Loucy (cell line): ENCODE measurements around the gene DLG2.
"Not testable (repeated sequence)": the region's sequence is repeated elsewhere in the genome, so short reads cannot be mapped to it uniquely, and the experiment has no call there.

Experiments
- H2AFZ ChIP-seq: fragments of 200-600 bp; sonication (generic); 2 replicates; pipeline ENCODE4 v1.6.0; 2016; ENCODE audit warnings: antibody characterized with exemption, mild to moderate bottlenecking, low read length, moderate library complexity
- H3F3A ChIP-seq: fragments of 200-600 bp; 2 replicates; pipeline ENCODE4 v1.6.0; 2016; ENCODE audit warnings: antibody characterized with exemption, low read depth, mild to moderate bottlenecking
- H3K27me3 ChIP-seq: fragments of 200-600 bp; sonication (generic); 2 replicates; pipeline ENCODE4 v1.6.1; 2014; ENCODE audit warnings: low read length, mild to moderate bottlenecking; ENCODE audit not compliant: insufficient read depth, poor library complexity, severe bottlenecking
- H3K36me3 ChIP-seq: fragments of 200-600 bp; sonication (generic); 2 replicates; pipeline ENCODE4 v1.6.1; 2016; ENCODE audit warnings: low read length; ENCODE audit not compliant: insufficient read depth
- H3K4me1 ChIP-seq: fragments of 200-600 bp; sonication (generic); 2 replicates; pipeline ENCODE4 v1.5.1; 2014; ENCODE audit warnings: low read length, mild to moderate bottlenecking; ENCODE audit not compliant: insufficient read depth, poor library complexity, severe bottlenecking
- H3K4me2 ChIP-seq: fragments of 200-600 bp; sonication (generic); 2 replicates; pipeline ENCODE4 v1.6.0; 2014; ENCODE audit warnings: antibody characterized with exemption, low read length, low read depth, mild to moderate bottlenecking; ENCODE audit not compliant: poor library complexity, severe bottlenecking
- H3K4me3 ChIP-seq: fragments of 200-600 bp; sonication (generic); 2 replicates; pipeline ENCODE4 v1.5.1; 2014; ENCODE audit warnings: low read length, mild to moderate bottlenecking, mixed read lengths; ENCODE audit not compliant: poor library complexity, severe bottlenecking
- H3K79me2 ChIP-seq: fragments of 200-600 bp; sonication (generic); 2 replicates; pipeline ENCODE4 v1.6.1; 2014; ENCODE audit warnings: low read length; ENCODE audit not compliant: insufficient read depth
- H3K9ac ChIP-seq: fragments of 200-600 bp; sonication (generic); 2 replicates; pipeline ENCODE4 v1.6.0; 2014; ENCODE audit warnings: mild to moderate bottlenecking, low read depth, low read length, moderate library complexity; ENCODE audit not compliant: poor library complexity, severe bottlenecking
- H3K9me2 ChIP-seq: fragments of 200-600 bp; sonication (generic); replicated peaks from 2 replicates; pipeline ENCODE4 v1.6.1; 2016; ENCODE audit warnings: low read depth, low read length, mixed read lengths
- H3K9me3 ChIP-seq: fragments of 200-600 bp; sonication (generic); 2 replicates; pipeline ENCODE4 v1.6.1; 2014; ENCODE audit warnings: mild to moderate bottlenecking, antibody characterized with exemption, low read length, low read depth; ENCODE audit not compliant: insufficient read depth
- H4K20me1 ChIP-seq: fragments of 200-600 bp; sonication (generic); 2 replicates; pipeline ENCODE4 v1.6.0; 2014; ENCODE audit warnings: antibody characterized with exemption, low read length, mild to moderate bottlenecking; ENCODE audit not compliant: insufficient read depth, poor library complexity, severe bottlenecking
- EZH2phosphoT487 ChIP-seq: fragments of 200-600 bp; IDR thresholded peaks from 2 replicates; pipeline ENCODE4 v1.6.1; 2018; ENCODE audit warnings: antibody characterized with exemption, mild to moderate bottlenecking, moderate library complexity, borderline replicate concordance
- TF ChIP-seq, protein P1 (sequence below): fragments of 200-600 bp; sonication (generic); conservative IDR thresholded peaks from 2 replicates; pipeline ENCODE4 v1.5.1; 2014; ENCODE audit warnings: mild to moderate bottlenecking, antibody characterized with exemption, low read length

The DLG2 gene

DNA sequence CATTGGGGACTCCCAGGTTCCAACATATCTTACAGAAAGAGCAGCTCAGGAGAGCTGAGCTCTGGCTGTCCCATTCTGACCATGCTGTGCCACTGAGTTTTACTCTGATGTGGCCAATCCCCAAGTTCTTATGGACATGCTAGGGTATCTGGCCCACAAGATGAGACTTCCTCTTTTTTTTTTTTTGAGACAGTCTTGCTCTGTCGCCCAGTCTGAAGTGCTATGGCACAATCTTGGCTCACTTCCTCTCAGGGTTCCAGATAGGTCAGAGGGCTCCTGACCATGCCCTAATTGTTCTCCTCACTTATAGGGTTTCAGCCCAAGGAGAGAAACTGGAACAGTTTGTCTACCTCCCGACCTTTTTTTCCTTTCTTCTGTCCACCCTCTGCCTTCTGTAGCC, 2188.7 kb downstream of the DLG2 start:
- Histone ChIP-seq H3K4me3 (no peak overlapping the region), H4K20me1 (no peaks in the 10 kb centered on the region), H3K36me3 (no peaks in the 10 kb centered on the region), H3K27me3 (no peaks in the 10 kb centered on the region), H2AFZ (no peak overlapping the region), H3K9ac (no peak overlapping the region), H3F3A (no peaks in the 10 kb centered on the region), H3K79me2 (no peaks in the 10 kb centered on the region), H3K9me3 (no peaks in the 10 kb centered on the region; the same call in 1 of the 2 replicates), H3K9me2 (no peaks in the 10 kb centered on the region), H3K4me2 (no peak overlapping the region), H3K4me1 (no peaks in the 10 kb centered on the region)
- TF ChIP-seq, protein P1, sequence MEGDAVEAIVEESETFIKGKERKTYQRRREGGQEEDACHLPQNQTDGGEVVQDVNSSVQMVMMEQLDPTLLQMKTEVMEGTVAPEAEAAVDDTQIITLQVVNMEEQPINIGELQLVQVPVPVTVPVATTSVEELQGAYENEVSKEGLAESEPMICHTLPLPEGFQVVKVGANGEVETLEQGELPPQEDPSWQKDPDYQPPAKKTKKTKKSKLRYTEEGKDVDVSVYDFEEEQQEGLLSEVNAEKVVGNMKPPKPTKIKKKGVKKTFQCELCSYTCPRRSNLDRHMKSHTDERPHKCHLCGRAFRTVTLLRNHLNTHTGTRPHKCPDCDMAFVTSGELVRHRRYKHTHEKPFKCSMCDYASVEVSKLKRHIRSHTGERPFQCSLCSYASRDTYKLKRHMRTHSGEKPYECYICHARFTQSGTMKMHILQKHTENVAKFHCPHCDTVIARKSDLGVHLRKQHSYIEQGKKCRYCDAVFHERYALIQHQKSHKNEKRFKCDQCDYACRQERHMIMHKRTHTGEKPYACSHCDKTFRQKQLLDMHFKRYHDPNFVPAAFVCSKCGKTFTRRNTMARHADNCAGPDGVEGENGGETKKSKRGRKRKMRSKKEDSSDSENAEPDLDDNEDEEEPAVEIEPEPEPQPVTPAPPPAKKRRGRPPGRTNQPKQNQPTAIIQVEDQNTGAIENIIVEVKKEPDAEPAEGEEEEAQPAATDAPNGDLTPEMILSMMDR: no peak
- no peak for TF ChIP-seq EZH2phosphoT487

DNA sequence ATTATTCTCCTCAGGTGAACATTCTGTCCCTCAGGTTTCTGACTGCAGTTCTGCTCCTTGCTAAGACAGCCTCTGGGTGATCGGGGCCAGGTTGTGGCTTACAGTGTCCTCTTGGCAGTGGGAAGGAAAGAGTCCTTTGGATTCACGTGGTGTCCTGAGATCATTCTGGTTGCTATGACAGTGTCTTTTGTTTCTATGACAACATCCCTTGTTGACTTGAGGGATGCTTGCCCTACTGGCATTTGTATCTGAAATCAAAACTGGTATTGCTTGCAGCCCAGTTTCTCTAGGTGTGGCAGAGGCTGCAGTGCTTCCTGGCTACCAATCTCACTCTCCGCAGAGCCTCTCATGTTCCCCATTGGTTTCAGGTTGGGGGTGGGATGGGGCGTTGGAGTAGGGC, 2189.2 kb downstream of the DLG2 start:
- Histone ChIP-seq H3K9me2 (no peaks in the 10 kb centered on the region), H3K79me2 (no peaks in the 10 kb centered on the region)
- TF ChIP-seq EZH2phosphoT487: no peak
- TF ChIP-seq, protein P1: no peak

DNA sequence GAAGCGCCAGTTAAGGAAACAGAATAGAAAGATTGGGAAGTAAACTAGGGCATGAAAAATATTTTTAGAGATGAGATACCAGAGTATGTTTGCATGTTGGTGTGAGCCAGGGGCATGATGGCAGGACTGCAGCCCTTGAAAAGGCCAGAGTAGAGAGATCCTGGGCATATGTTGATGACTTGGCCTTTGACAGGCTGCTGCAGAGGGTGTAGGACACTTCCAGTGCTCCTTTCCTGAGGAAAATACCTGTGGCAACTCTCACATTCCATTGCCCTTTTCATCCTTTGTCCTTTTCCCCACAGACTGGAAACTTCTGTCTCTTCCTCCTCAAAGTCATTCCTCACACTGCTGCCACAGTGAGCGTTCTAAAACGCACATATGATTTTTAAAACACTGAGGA, 2190.3 kb downstream of the DLG2 start:
- Histone ChIP-seq H3K4me3 (no peak overlapping the region), H3K27me3 (no peaks in the 10 kb centered on the region), H3K4me1 (no peaks in the 10 kb centered on the region), H3K9me2 (no peaks in the 10 kb centered on the region), H3K36me3 (no peaks in the 10 kb centered on the region), H3K9ac (no peak overlapping the region), H4K20me1 (no peaks in the 10 kb centered on the region), H3F3A (no peaks in the 10 kb centered on the region), H2AFZ (no peak overlapping the region), H3K79me2 (no peaks in the 10 kb centered on the region), H3K4me2 (no peak overlapping the region), H3K9me3 (no peaks in the 10 kb centered on the region; the same call in 1 of the 2 replicates)
- TF ChIP-seq, protein P1: no peak
- no peak for TF ChIP-seq EZH2phosphoT487

More for the DNA sequence above, 2189.2 kb downstream of the DLG2 start:
- no peak overlapping the region for H3K9ac ChIP-seq
- no peaks in the 10 kb centered on the region for H3K36me3 ChIP-seq
- H3K4me1 ChIP-seq: no peaks in the 10 kb centered on the region
- no peaks in the 10 kb centered on the region; the same call in 1 of the 2 replicates for H3K9me3 ChIP-seq
- H4K20me1 ChIP-seq: no peaks in the 10 kb centered on the region
- H3F3A ChIP-seq: no peaks in the 10 kb centered on the region
- H2AFZ ChIP-seq: no peak overlapping the region
- no peak overlapping the region for H3K4me3 ChIP-seq
- no peak overlapping the region for H3K4me2 ChIP-seq
- H3K27me3 ChIP-seq: no peaks in the 10 kb centered on the region

DNA sequence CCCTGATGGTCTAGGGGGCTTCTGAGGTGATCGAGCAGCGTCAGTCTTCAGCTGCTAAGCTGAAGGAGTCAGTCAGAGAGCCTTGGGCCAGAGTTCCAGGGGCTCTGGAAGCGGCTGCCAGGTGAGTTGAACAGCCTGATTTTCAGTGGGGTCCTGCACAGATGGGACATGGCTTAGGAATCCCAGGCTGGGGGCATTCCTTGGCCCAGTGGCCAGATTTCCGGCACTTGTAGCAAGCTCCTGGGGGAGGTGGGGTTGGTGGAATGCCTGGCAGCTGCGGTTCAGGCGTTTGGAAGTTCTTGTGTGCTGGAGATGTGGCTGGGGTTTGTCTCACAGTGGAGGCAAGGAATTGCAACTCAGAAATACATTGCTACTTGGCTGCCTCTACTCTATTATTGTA, 2192.3 kb downstream of the DLG2 start:
- not testable (repeated sequence) for H3F3A ChIP-seq, H3K4me3 ChIP-seq, H2AFZ ChIP-seq, H3K9me2 ChIP-seq, H3K9me3 ChIP-seq, H3K9ac ChIP-seq, H3K4me2 ChIP-seq, H4K20me1 ChIP-seq, H3K27me3 ChIP-seq, H3K36me3 ChIP-seq, H3K4me1 ChIP-seq, H3K79me2 ChIP-seq
